HepG2 (cell line): ENCODE data around the gene ZMIZ1. TPM values are rescaled to one million over a fixed set of nuclear protein-coding genes. Genes with fewer than 3 reads are reported as not detected.

Experiments used
- ATF7 ChIP-seq, 2 experiments: fragments of 450-650 bp in 1 of 2; sonication (generic) in 1 of 2; formaldehyde crosslinking in 1 of 2; IDR thresholded peaks; 2 replicates each; pipeline versions ENCODE4 v1.4.0 to v1.6.1; 2016 to 2020; ENCODE audit warnings: antibody characterized with exemption in 1 of 2, mild to moderate bottlenecking in 1 of 2, missing genetic modification reagents in 1 of 2
- CCAR2 ChIP-seq: fragments of 200-400 bp; formaldehyde crosslinking; optimal IDR thresholded peaks from 2 replicates; pipeline ENCODE3; 2018; ENCODE audit warnings: low read depth, mild to moderate bottlenecking, low read length, moderate library complexity
- GTF2F1 ChIP-seq: fragments of 150-350 bp; IDR thresholded peaks from 2 replicates; pipeline ENCODE4 v1.6.1; 2014; ENCODE audit warnings: low read length
- KDM2A ChIP-seq: sonication (generic); formaldehyde crosslinking; IDR thresholded peaks from 2 replicates; pipeline ENCODE4 v1.4.0; 2020; ENCODE audit warnings: low read depth, missing genetic modification reagents, borderline replicate concordance
- KMT2B ChIP-seq: IDR thresholded peaks from 2 replicates; pipeline ENCODE4 v1.6.1; 2016; ENCODE audit warnings: missing genetic modification reagents, missing compliant biosample characterization
- PHF20 ChIP-seq: sonication (generic); formaldehyde crosslinking; IDR thresholded peaks from 2 replicates; pipeline ENCODE4 v1.5.0; 2020; ENCODE audit warnings: mild to moderate bottlenecking, missing genetic modification reagents
- REL ChIP-seq: sonication (generic); formaldehyde crosslinking; conservative IDR thresholded peaks from 2 replicates; pipeline ENCODE4 v1.8.0; 2022; ENCODE audit warnings: mild to moderate bottlenecking, missing genetic modification reagents, moderate library complexity
- REPIN1 ChIP-seq: sonication (generic); formaldehyde crosslinking; IDR thresholded peaks from 2 replicates; pipeline ENCODE4 v1.8.0; 2022; ENCODE audit warnings: missing genetic modification reagents, low read depth, mild to moderate bottlenecking, borderline replicate concordance
- RFXANK ChIP-seq: IDR thresholded peaks from 2 replicates; pipeline ENCODE4 v1.6.1; 2016
- SALL1 ChIP-seq: sonication (generic); formaldehyde crosslinking; IDR thresholded peaks from 2 replicates; pipeline ENCODE4 v1.8.0; 2022; ENCODE audit warnings: mild to moderate bottlenecking, missing genetic modification reagents
- SRSF9 ChIP-seq: fragments of 200-400 bp; formaldehyde crosslinking; IDR thresholded peaks from 2 replicates; pipeline ENCODE4 v1.6.1; 2018; ENCODE audit warnings: borderline replicate concordance, mild to moderate bottlenecking, low read depth, low read length; ENCODE audit not compliant: insufficient read depth, poor library complexity, severe bottlenecking
- STAG1 ChIP-seq: sonication (generic); formaldehyde crosslinking; IDR thresholded peaks from 2 replicates; pipeline ENCODE4 v1.4.0; 2020; ENCODE audit warnings: missing genetic modification reagents
- U2AF1 ChIP-seq: fragments of 200-400 bp; formaldehyde crosslinking; optimal IDR thresholded peaks from 2 replicates; pipeline ENCODE3; 2017; ENCODE audit warnings: mild to moderate bottlenecking, low read depth, low read length
- ZFX ChIP-seq: sonication (generic); formaldehyde crosslinking; IDR thresholded peaks from 2 replicates; pipeline ENCODE4 v1.4.0; 2020; ENCODE audit warnings: mild to moderate bottlenecking, low read depth, missing genetic modification reagents, moderate library complexity
- ZIK1 ChIP-seq: sonication (generic); formaldehyde crosslinking; IDR thresholded peaks from 2 replicates; pipeline ENCODE4 v1.5.0; 2020; ENCODE audit warnings: mild to moderate bottlenecking, low read depth, missing genetic modification reagents, borderline replicate concordance
- ZNF432 ChIP-seq: sonication (generic); formaldehyde crosslinking; IDR thresholded peaks from 2 replicates; pipeline ENCODE4 v1.5.0; 2020; ENCODE audit warnings: missing genetic modification reagents, mild to moderate bottlenecking, borderline replicate concordance
- ZNF709 ChIP-seq: sonication (generic); formaldehyde crosslinking; IDR thresholded peaks from 2 replicates; pipeline ENCODE4 v1.5.0; 2020; ENCODE audit warnings: mild to moderate bottlenecking, missing genetic modification reagents
- polyA plus RNA-seq, 8 experiments: library from polyadenylated mRNA; depleted of rRNA in 3 of 8; stranded (reverse) in 7 of 8; unstranded in 1 of 8; fragments of >200 nt; fragmentation: Illumina TruSeq in 4 of 8; extraction: Trizol in 4 of 8; gene quantifications; 2 replicates each; pipeline versions ENCODE4 v1.2.1 to v1.2.3, GENCODE V29; 2011 to 2016; ENCODE audit warnings: low read depth in 4 of 8, missing spikeins in 1 of 8, mixed read lengths in 1 of 8; ENCODE audit not compliant: insufficient read depth in 1 of 8
- total RNA-seq, 5 experiments: library from RNA; depleted of rRNA; stranded (reverse); fragments of >200 nt; fragmentation: Illumina TruSeq; extraction: Trizol; gene quantifications; 2 replicates each; pipeline ENCODE4 v1.2.3, GENCODE V29; 2016; ENCODE audit warnings: low read depth in 1 of 5
- TF ChIP-seq, protein P1 (sequence below): IDR thresholded peaks from 2 replicates; pipeline ENCODE4 v1.6.1; 2012; ENCODE audit warnings: inconsistent platforms
- TF ChIP-seq, protein P2 (sequence below): sonication (generic); formaldehyde crosslinking; IDR thresholded peaks from 2 replicates; pipeline ENCODE4 v1.4.0; 2020; ENCODE audit warnings: missing genetic modification reagents, borderline replicate concordance
- TF ChIP-seq, protein P3 (sequence below): sonication (generic); formaldehyde crosslinking; IDR thresholded peaks from 2 replicates; pipeline ENCODE4 v1.5.0; 2020; ENCODE audit warnings: mild to moderate bottlenecking, low read depth, missing genetic modification reagents, borderline replicate concordance
- TF ChIP-seq, protein P4 (sequence below): sonication (generic); formaldehyde crosslinking; IDR thresholded peaks from 2 replicates; pipeline ENCODE4 v1.4.0; 2020; ENCODE audit warnings: missing genetic modification reagents, borderline replicate concordance
- TF ChIP-seq, protein P5 (sequence below): sonication (generic); formaldehyde crosslinking; IDR thresholded peaks from 2 replicates; pipeline ENCODE4 v1.5.0; 2020; ENCODE audit warnings: missing genetic modification reagents

Gene ZMIZ1
- total and polyA plus RNA-seq, 2 of the 13 experiments (the other 11 are each of a cell fraction or from before 2014, with no cell fraction given): 5.3 to 10.2 TPM

DNA sequence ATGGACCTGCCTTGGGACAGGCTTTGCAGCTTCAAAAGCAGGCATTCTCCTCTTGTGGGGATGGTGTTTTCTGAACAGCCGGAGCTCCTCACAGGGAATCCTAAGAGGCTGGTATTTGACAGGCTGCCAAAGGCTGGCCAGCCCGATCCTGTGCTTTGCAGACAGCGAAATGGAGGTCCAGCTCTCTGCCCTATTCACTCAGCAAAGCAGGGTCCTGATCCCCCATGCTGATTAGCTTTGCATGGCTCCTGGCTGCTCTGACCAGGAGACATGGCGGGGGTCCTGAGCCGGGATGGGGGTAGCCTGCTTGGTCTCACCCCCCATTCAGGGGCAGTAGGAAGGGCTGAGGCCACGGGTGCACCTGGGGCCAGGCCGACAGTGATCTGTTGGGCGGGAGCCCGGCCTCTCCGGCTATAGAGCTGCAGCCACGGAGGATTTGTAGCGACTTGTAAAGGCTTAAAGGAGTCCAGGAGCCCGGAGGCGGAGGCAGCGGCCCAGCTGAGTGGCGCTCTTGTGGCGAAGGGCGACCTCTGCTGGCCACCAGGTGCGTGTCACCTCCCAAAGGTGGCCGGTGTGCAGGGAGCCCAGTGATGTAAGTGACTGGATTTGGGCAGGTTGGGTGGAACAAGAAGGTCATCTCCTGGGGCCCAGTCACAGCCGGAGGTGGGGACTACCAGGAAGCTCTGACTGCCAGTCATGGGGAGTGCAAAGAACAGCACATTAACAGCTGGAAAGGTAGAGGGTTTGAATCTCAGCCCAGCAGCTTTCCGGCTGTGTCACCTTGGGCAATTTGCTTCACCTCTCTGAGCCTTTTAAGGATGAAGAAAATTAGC is 126.5 kb downstream of the ZMIZ1 start (continued):
- peak; percentile 71 for TF ChIP-seq ZFX (CRISPR knock-in tag)
- TF ChIP-seq, protein P1, sequence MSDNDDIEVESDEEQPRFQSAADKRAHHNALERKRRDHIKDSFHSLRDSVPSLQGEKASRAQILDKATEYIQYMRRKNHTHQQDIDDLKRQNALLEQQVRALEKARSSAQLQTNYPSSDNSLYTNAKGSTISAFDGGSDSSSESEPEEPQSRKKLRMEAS: peak; percentile 38; the same call in 1 of the 2 replicates
- no peak for TF ChIP-seq ZNF432 (CRISPR knock-in tag)
- no peak for TF ChIP-seq KMT2B (CRISPR knock-in tag)
- no peak for TF ChIP-seq RFXANK (CRISPR knock-in tag)
- TF ChIP-seq, protein P2, sequence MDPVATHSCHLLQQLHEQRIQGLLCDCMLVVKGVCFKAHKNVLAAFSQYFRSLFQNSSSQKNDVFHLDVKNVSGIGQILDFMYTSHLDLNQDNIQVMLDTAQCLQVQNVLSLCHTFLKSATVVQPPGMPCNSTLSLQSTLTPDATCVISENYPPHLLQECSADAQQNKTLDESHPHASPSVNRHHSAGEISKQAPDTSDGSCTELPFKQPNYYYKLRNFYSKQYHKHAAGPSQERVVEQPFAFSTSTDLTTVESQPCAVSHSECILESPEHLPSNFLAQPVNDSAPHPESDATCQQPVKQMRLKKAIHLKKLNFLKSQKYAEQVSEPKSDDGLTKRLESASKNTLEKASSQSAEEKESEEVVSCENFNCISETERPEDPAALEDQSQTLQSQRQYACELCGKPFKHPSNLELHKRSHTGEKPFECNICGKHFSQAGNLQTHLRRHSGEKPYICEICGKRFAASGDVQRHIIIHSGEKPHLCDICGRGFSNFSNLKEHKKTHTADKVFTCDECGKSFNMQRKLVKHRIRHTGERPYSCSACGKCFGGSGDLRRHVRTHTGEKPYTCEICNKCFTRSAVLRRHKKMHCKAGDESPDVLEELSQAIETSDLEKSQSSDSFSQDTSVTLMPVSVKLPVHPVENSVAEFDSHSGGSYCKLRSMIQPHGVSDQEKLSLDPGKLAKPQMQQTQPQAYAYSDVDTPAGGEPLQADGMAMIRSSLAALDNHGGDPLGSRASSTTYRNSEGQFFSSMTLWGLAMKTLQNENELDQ: no peak
- TF ChIP-seq SALL1 (CRISPR knock-in tag): peak; percentile 85
- TF ChIP-seq ZNF709: no peak
- TF ChIP-seq SRSF9: no peak
- TF ChIP-seq ATF7 (IDR thresholded peaks at IDR 0.05): no peak
- TF ChIP-seq ATF7 (CRISPR knock-in tag; IDR thresholded peaks at IDR 0.05): 0 out of 2 replicates have a peak, but pooled peaks have one; percentile 19
- TF ChIP-seq, protein P3, sequence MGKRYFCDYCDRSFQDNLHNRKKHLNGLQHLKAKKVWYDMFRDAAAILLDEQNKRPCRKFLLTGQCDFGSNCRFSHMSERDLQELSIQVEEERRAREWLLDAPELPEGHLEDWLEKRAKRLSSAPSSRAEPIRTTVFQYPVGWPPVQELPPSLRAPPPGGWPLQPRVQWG (CRISPR knock-in tag): no peak
- TF ChIP-seq CCAR2: no peak
- TF ChIP-seq ZIK1 (CRISPR knock-in tag): no peak
- peak; percentile 98 for TF ChIP-seq STAG1 (CRISPR knock-in tag)
- TF ChIP-seq, protein P4, sequence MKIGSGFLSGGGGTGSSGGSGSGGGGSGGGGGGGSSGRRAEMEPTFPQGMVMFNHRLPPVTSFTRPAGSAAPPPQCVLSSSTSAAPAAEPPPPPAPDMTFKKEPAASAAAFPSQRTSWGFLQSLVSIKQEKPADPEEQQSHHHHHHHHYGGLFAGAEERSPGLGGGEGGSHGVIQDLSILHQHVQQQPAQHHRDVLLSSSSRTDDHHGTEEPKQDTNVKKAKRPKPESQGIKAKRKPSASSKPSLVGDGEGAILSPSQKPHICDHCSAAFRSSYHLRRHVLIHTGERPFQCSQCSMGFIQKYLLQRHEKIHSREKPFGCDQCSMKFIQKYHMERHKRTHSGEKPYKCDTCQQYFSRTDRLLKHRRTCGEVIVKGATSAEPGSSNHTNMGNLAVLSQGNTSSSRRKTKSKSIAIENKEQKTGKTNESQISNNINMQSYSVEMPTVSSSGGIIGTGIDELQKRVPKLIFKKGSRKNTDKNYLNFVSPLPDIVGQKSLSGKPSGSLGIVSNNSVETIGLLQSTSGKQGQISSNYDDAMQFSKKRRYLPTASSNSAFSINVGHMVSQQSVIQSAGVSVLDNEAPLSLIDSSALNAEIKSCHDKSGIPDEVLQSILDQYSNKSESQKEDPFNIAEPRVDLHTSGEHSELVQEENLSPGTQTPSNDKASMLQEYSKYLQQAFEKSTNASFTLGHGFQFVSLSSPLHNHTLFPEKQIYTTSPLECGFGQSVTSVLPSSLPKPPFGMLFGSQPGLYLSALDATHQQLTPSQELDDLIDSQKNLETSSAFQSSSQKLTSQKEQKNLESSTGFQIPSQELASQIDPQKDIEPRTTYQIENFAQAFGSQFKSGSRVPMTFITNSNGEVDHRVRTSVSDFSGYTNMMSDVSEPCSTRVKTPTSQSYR (CRISPR knock-in tag): no peak
- TF ChIP-seq, protein P5, sequence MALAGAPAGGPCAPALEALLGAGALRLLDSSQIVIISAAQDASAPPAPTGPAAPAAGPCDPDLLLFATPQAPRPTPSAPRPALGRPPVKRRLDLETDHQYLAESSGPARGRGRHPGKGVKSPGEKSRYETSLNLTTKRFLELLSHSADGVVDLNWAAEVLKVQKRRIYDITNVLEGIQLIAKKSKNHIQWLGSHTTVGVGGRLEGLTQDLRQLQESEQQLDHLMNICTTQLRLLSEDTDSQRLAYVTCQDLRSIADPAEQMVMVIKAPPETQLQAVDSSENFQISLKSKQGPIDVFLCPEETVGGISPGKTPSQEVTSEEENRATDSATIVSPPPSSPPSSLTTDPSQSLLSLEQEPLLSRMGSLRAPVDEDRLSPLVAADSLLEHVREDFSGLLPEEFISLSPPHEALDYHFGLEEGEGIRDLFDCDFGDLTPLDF (CRISPR knock-in tag): no peak
- no peak for TF ChIP-seq PHF20
- peak; percentile 84 for TF ChIP-seq KDM2A (CRISPR knock-in tag)
- no peak for TF ChIP-seq U2AF1
- peak; percentile 71; the same call in 1 of the 2 replicates for TF ChIP-seq REPIN1 (CRISPR knock-in tag)
- TF ChIP-seq REL: no peak
- no peak for TF ChIP-seq GTF2F1
